Endodermal cell (in vitro differentiated cells): Measurements from ENCODE around the gene B3GNT2. TPM values are rescaled to one million over a fixed set of nuclear protein-coding genes. Genes with fewer than 3 reads are reported as not detected.

Source experiments
- DNase-seq: peaks from one replicate; pipeline ENCODE4 v3.0.0-alpha.2; 2017
- H3K27ac ChIP-seq: 2 replicates; pipeline ENCODE4 v1.5.1; 2013; ENCODE audit warnings: mild to moderate bottlenecking, low read depth, low read length, moderate library complexity
- H3K27me3 ChIP-seq: 2 replicates; pipeline ENCODE4 v1.6.1; 2013; ENCODE audit warnings: mild to moderate bottlenecking, low read length, moderate library complexity; ENCODE audit not compliant: insufficient read depth, control insufficient read depth, poor library complexity, severe bottlenecking
- H3K36me3 ChIP-seq: 2 replicates; pipeline ENCODE4 v1.7.0; 2013; ENCODE audit warnings: mild to moderate bottlenecking, low read length, moderate library complexity; ENCODE audit not compliant: control insufficient read depth, insufficient read depth
- H3K4me1 ChIP-seq: one replicate; pipeline ENCODE4 v1.7.0; 2013; ENCODE audit warnings: low read length; ENCODE audit not compliant: control insufficient read depth, insufficient read depth
- H3K4me3 ChIP-seq: 2 replicates; pipeline ENCODE4 v1.5.1; 2013; ENCODE audit warnings: mild to moderate bottlenecking, low read length, moderate library complexity
- H3K9ac ChIP-seq: 2 replicates; pipeline ENCODE4 v1.6.1; 2013; ENCODE audit warnings: mild to moderate bottlenecking, low read length, moderate library complexity; ENCODE audit not compliant: poor library complexity, severe bottlenecking; ENCODE audit errors: extremely low read depth
- H3K9me3 ChIP-seq: 2 replicates; pipeline ENCODE4 v1.6.1; 2013; ENCODE audit warnings: mild to moderate bottlenecking, low read length, moderate library complexity; ENCODE audit not compliant: control insufficient read depth
- H3K27ac Mint-ChIP-seq: 2 replicates; pipeline ENCODE4 v1.8.0; 2020; ENCODE audit warnings: mixed read lengths
- H3K27me3 Mint-ChIP-seq: 2 replicates; pipeline ENCODE4 v1.8.0; 2021; ENCODE audit warnings: mild to moderate bottlenecking, mixed read lengths; ENCODE audit not compliant: insufficient read depth
- H3K36me3 Mint-ChIP-seq: 2 replicates; pipeline ENCODE4 v1.8.0; 2020; ENCODE audit warnings: low read depth, mixed read lengths
- H3K4me1 Mint-ChIP-seq: 2 replicates; pipeline ENCODE4 v1.8.0; 2020; ENCODE audit warnings: mixed read lengths
- H3K4me3 Mint-ChIP-seq: 2 replicates; pipeline ENCODE4 v1.8.0; 2020; ENCODE audit warnings: mild to moderate bottlenecking, moderate library complexity, mixed read lengths
- H3K9me3 Mint-ChIP-seq: 2 replicates; pipeline ENCODE4 v1.8.0; 2020; ENCODE audit warnings: mild to moderate bottlenecking, mixed read lengths
- WGBS, 2 experiments: methylation state at CpG; one replicate each; pipeline versions ENCODE4 v1.1.5 to v1.1.7; 2013; ENCODE audit warnings: missing lambda C conversion rate in 2 of 2, mixed read lengths in 1 of 2; ENCODE audit not compliant: insufficient coverage in 1 of 2, insufficient read length in 1 of 2; 5-methylcytosine and 5-hydroxymethylcytosine counted together
- total RNA-seq, 2 donors: library from RNA; stranded (reverse); fragmentation: NEBNext Ultra II Directional in 1 of 2; extraction: Animal tissue kit (Norgen Biotek cat#: 25700) in 1 of 2; gene quantifications; 2 replicates in 1 of 2; 3 replicates in 1 of 2; pipeline ENCODE4 v1.2.1, GENCODE V29; 2021
- TF ChIP-seq, protein P1 (sequence below): fragments of 200-600 bp; sonication (generic); conservative IDR thresholded peaks from 2 replicates; pipeline ENCODE4 v1.5.0; 2021; ENCODE audit warnings: antibody characterized with exemption, mild to moderate bottlenecking

The B3GNT2 gene
- total RNA-seq, 2 donors from 2014 or later, result 38.7 to 59.2 TPM

DNA sequence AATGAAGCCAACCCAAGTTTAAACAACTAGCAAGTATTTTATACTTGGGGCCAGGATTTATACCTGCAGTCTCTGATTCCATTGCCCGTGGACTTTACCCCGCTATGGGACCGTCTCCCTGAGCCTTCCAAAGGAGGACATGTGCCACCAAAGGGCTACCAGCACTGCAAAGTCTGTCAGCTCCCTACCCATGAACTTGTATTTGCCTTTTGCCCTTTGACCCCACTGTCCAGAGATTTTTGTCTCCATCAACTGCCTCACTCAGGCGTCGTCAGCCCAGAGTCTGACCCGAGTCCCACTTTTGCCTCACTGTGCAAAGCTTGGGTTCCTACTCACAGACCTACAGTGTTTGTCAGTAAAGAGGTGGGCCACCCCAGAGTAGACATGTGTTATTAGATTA lies 40.6 kb downstream of the B3GNT2 start:
- 94 to 97% methylated on average over 4 to 6 of the region's 6 CpGs for WGBS, 2 experiments
- no peaks in the 10 kb centered on the region for H3K4me1 ChIP-seq
- H3K4me3 ChIP-seq, result no peak overlapping the region
- no peaks in the 10 kb centered on the region for H3K9me3 ChIP-seq
- H3K36me3 ChIP-seq, result peaks cover 4% of the 10 kb centered on the region
- Mint-ChIP-seq H3K27me3 (no peaks in the 10 kb centered on the region), H3K36me3 (peaks cover 3% of the 10 kb centered on the region), H3K4me1 (no peaks in the 10 kb centered on the region), H3K9me3 (no peaks in the 10 kb centered on the region), H3K27ac (no peak overlapping the region), H3K4me3 (no peak overlapping the region)
- TF ChIP-seq, protein P1, sequence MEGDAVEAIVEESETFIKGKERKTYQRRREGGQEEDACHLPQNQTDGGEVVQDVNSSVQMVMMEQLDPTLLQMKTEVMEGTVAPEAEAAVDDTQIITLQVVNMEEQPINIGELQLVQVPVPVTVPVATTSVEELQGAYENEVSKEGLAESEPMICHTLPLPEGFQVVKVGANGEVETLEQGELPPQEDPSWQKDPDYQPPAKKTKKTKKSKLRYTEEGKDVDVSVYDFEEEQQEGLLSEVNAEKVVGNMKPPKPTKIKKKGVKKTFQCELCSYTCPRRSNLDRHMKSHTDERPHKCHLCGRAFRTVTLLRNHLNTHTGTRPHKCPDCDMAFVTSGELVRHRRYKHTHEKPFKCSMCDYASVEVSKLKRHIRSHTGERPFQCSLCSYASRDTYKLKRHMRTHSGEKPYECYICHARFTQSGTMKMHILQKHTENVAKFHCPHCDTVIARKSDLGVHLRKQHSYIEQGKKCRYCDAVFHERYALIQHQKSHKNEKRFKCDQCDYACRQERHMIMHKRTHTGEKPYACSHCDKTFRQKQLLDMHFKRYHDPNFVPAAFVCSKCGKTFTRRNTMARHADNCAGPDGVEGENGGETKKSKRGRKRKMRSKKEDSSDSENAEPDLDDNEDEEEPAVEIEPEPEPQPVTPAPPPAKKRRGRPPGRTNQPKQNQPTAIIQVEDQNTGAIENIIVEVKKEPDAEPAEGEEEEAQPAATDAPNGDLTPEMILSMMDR, result no peak
- no peak overlapping the region for H3K27ac ChIP-seq
- DNase-seq, result no peak
- no peak overlapping the region for H3K9ac ChIP-seq
- H3K27me3 ChIP-seq, result no peaks in the 10 kb centered on the region

DNA sequence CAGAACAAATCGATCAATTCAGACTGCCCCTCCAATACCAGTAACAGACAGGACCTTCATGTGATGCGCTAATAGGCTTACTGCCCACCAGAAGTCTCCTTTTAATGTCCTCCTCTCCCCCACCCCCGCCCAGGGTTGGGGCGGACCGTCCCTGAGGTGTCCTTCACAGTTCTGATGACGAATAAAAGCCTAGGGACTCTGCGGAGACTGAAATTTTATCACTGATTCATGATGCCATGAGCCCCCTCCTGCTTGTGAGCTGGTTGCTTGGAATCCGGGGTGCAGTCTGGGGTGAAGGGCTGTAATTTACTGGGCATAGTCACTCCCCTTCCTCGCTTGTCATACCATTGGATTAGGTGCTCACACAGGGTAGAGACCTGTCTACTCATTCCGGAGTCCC lies 42.3 kb downstream of the B3GNT2 start:
- no peak overlapping the region for H3K4me3 ChIP-seq
- no peaks in the 10 kb centered on the region for H3K4me1 Mint-ChIP-seq
- 93 to 95% methylated on average over 9 to 10 of the region's 10 CpGs for WGBS, 2 experiments
- no peak overlapping the region for H3K4me3 Mint-ChIP-seq
- peaks cover 3% of the 10 kb centered on the region for H3K36me3 Mint-ChIP-seq
- H3K9me3 ChIP-seq, result no peaks in the 10 kb centered on the region
- no peak for DNase-seq
- H3K27me3 Mint-ChIP-seq, result no peaks in the 10 kb centered on the region
- no peaks in the 10 kb centered on the region for H3K9me3 Mint-ChIP-seq
- no peak overlapping the region for H3K27ac ChIP-seq
- TF ChIP-seq, protein P1, result no peak
- H3K27ac Mint-ChIP-seq, result no peak overlapping the region
- H3K9ac ChIP-seq, result no peak overlapping the region
- no peaks in the 10 kb centered on the region for H3K4me1 ChIP-seq
- H3K36me3 ChIP-seq, result no peaks in the 10 kb centered on the region
- H3K27me3 ChIP-seq, result no peaks in the 10 kb centered on the region

DNA sequence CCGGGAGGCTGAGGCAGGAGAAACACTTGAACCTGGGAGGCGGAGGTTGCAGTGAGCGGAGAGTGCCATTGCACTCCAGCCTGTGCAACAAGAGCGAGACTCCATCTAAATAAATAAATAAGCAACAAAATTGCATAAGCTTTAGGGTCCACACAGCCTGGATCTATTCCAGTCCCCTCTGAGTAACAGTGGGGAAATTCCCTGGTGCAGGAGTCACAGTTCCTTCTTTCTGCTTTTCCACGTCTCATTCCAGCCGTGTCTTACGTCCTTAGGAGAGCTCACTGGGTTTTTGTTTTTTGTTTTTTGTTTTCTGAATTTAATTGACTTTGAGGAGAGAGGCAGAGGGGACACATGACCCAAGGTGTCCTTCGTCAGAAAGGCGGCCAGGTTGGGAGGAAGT lies 44.6 kb downstream of the B3GNT2 start:
- Mint-ChIP-seq H3K4me1 (no peaks in the 10 kb centered on the region), H3K9me3 (no peaks in the 10 kb centered on the region), H3K36me3 (peaks cover 3% of the 10 kb centered on the region), H3K4me3 (no peak overlapping the region), H3K27me3 (no peaks in the 10 kb centered on the region), H3K27ac (no peak overlapping the region)
- Histone ChIP-seq H3K9ac (no peak overlapping the region), H3K27ac (no peak overlapping the region), H3K27me3 (no peaks in the 10 kb centered on the region), H3K4me3 (no peak overlapping the region), H3K4me1 (no peaks in the 10 kb centered on the region), H3K36me3 (no peaks in the 10 kb centered on the region), H3K9me3 (no peaks in the 10 kb centered on the region)
- 93 to 95% methylated on average over 6 to 9 of the region's 9 CpGs for WGBS, 2 experiments
- TF ChIP-seq, protein P1, result no peak
- no peak for DNase-seq
